Sigmoid colon (tissue), 7 donors: Measurements from ENCODE around the gene GRB7. TPM values are rescaled to one million over a fixed set of nuclear protein-coding genes. Genes with fewer than 3 reads are reported as not detected.

Experiments
- DNase-seq: peaks from one replicate; pipeline ENCODE4 v3.0.0-alpha.2; 2019
- H3K27ac ChIP-seq, 4 donors: fragments of 200-600 bp; sonication (generic); one replicate each; pipeline ENCODE4 v1.5.1; 2016 to 2019; ENCODE audit warnings: mild to moderate bottlenecking in 1 of 4
- H3K27me3 ChIP-seq, 3 donors: fragments of 200-600 bp; sonication (generic); one replicate each; pipeline ENCODE4 v1.5.1; 2019; ENCODE audit warnings: mild to moderate bottlenecking in 1 of 3
- H3K36me3 ChIP-seq, 4 donors: fragments of 200-600 bp; sonication (generic); one replicate each; pipeline ENCODE4 v1.5.1; 2016 to 2019
- H3K4me1 ChIP-seq, 4 donors: fragments of 200-600 bp; sonication (generic); one replicate each; pipeline ENCODE4 v1.5.1; 2017 to 2019
- H3K4me3 ChIP-seq, 4 donors: fragments of 200-600 bp; sonication (generic); one replicate each; pipeline ENCODE4 v1.5.1; 2017 to 2019; ENCODE audit warnings: mild to moderate bottlenecking in 2 of 4, moderate library complexity in 1 of 4
- H3K9me3 ChIP-seq, 4 donors: fragments of 200-600 bp in 3 of 4; sonication (generic) in 3 of 4; one replicate each; pipeline versions ENCODE4 v1.5.1 to v1.6.1; 2013 to 2019
- CTCF ChIP-seq, 4 experiments: fragments of 450-650 bp in 3 of 4; fragments of 200-600 bp in 1 of 4; IDR thresholded peaks; one replicate each; pipeline ENCODE4 v1.5.1; 2016 to 2019; ENCODE audit warnings: antibody characterized with exemption in 4 of 4, mild to moderate bottlenecking in 3 of 4, moderate library complexity in 2 of 4
- EP300 ChIP-seq, 4 donors: sonication (generic); formaldehyde crosslinking; IDR thresholded peaks; one replicate each; pipeline ENCODE4 v1.6.1; 2017; ENCODE audit warnings: antibody characterized with exemption in 4 of 4
- POLR2A ChIP-seq, 2 donors: fragments of 450-650 bp; IDR thresholded peaks; one replicate each; pipeline ENCODE4 v1.6.1; 2016; ENCODE audit warnings: antibody characterized with exemption in 2 of 2, mild to moderate bottlenecking in 2 of 2, moderate library complexity in 2 of 2
- POLR2AphosphoS5 ChIP-seq, 4 donors: sonication (generic); formaldehyde crosslinking; IDR thresholded peaks; one replicate each; pipeline ENCODE4 v1.6.1; 2017; ENCODE audit warnings: antibody characterized with exemption in 4 of 4
- WGBS, 2 donors: extraction: QIAGEN DNeasy Blood & Tissue Kit; methylation state at CpG; one replicate each; pipeline ENCODE4 v1.1.7; 2013; 5-methylcytosine and 5-hydroxymethylcytosine counted together
- intact Hi-C: fragments of 100-400 bp; cut with DNase I; formaldehyde crosslinking; loops from one replicate; pipeline ENCODE4 v1.15.1; 2023
- polyA plus RNA-seq, 3 donors: library from polyadenylated mRNA; stranded (reverse); fragments of 200-250 nt; gene quantifications; one replicate each; pipeline ENCODE4 v1.2.3, GENCODE V29; 2013
- total RNA-seq, 4 donors: library from RNA; depleted of rRNA; stranded (reverse); fragments of >200 nt; gene quantifications; one replicate each; pipeline ENCODE4 v1.1.0, GENCODE V29; 2016
- donor health status: healthy with polysubstance abuse.
- donor health status: Bipolar disorder and iron deficiency.
- donor health status: healthy.

Gene GRB7
- total and polyA plus RNA-seq, 7 donors = under 0.01 to 17.9 (median 13.2) TPM; not detected in 3

- intact Hi-C loops = no loop called here
- peaks cover 0 to 36% (median 29%) of the 10 kb centered on the region in 4 donors for H3K4me1 ChIP-seq
- 28 to 62% methylated on average over 11 of the region's 11 CpGs for WGBS, 2 donors
- no peaks in the 10 kb centered on the region for H3K27me3 ChIP-seq
- TF ChIP-seq EP300 (IDR thresholded peaks at IDR 0.05) = no peak
- TF ChIP-seq POLR2AphosphoS5 (IDR thresholded peaks at IDR 0.05) = no peak
- peak in 2 of 4 experiments; percentile 11 to 34 for TF ChIP-seq CTCF (IDR thresholded peaks at IDR 0.05)
- peak overlapping the region in 2 of 4 donors; percentile 42 to 55 for H3K27ac ChIP-seq
- peaks cover 0 to 32% (median 22%) of the 10 kb centered on the region in 4 donors for H3K36me3 ChIP-seq
- no peak for DNase-seq
- H3K9me3 ChIP-seq = no peaks in the 10 kb centered on the region
- H3K4me3 ChIP-seq = no peak overlapping the region
Observed at GRCh38 chr17:39704821-39705551, 32.8 kb upstream of the GRB7 start.

DNA sequence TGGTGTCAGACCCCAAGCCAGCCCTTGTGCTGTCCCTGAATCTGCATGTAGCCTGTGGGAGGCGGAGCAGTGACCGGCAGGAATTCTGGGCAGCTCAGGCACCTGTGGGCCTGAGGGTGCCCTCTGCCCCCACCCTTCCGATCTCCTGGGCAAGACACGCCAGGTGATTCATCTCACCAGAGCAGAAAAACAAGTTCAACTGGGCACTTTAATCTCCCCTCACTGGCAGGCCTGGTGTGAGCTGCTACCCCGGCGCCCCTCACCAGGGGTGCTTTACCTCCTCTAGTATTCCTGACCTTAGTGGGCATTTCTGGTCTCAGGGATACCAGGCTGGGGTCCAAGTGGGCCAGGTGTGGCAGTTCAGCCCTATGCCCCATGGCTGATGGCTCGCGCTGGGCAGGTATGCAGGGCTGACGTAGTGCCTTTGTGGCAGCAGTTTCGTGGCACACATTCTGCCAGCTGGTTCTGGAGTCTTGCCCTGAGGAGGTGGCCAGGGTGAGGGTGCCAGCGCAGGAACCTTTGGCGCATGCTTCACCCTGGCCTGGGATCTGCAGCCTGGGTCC, 31.9 kb upstream of the GRB7 start:
- Histone ChIP-seq H3K4me3 (no peak overlapping the region), H3K27ac (peak overlapping the region in 3 of 4 donors; percentile 42 to 55 (median 52)), H3K36me3 (peaks cover 0 to 40% (median 25%) of the 10 kb centered on the region in 4 donors), H3K9me3 (no peaks in the 10 kb centered on the region), H3K27me3 (no peaks in the 10 kb centered on the region), H3K4me1 (peaks cover 0 to 31% (median 23%) of the 10 kb centered on the region in 4 donors)
- no peak for DNase-seq
- 19 to 75% methylated on average over 12 of the region's 12 CpGs for WGBS, 2 donors
- intact Hi-C loops = no loop called here
- no peak for TF ChIP-seq CTCF (IDR thresholded peaks at IDR 0.05)

DNA sequence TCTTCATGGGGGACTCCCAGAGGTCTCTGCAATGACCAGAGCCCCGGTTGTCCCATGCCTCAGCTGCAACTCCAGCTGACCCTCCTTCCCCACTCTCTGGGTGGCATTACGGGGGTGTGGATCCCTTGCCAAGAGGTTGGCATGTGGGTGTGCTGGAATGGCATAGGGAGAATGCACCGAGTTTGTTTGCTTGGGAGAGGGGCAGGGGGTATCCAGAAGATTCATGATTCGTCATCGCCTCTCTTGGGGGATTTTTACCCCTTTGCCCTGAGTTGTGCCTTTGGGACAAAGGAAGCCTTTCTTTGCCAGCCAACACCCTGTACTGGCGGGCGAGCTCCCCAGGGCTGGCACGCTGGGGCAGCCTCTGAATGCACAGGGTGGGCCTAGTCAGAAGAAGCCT, 31.4 kb upstream of the GRB7 start:
- H3K27ac ChIP-seq = peak overlapping the region in 3 of 4 donors; percentile 42 to 55 (median 52)
- intact Hi-C loops = no loop called here
- no peaks in the 10 kb centered on the region for H3K27me3 ChIP-seq
- TF ChIP-seq EP300 (IDR thresholded peaks at IDR 0.05) (no peak), POLR2A (IDR thresholded peaks at IDR 0.05) (no peak), POLR2AphosphoS5 (IDR thresholded peaks at IDR 0.05) (no peak), CTCF (IDR thresholded peaks at IDR 0.05) (no peak)
- DNase-seq = no peak
- H3K9me3 ChIP-seq = no peaks in the 10 kb centered on the region
- peaks cover 0 to 26% (median 18%) of the 10 kb centered on the region in 4 donors for H3K4me1 ChIP-seq
- peaks cover 0 to 45% (median 26%) of the 10 kb centered on the region in 4 donors for H3K36me3 ChIP-seq
- no peak overlapping the region for H3K4me3 ChIP-seq
- 19 to 66% methylated on average over 8 of the region's 8 CpGs for WGBS, 2 donors

DNA sequence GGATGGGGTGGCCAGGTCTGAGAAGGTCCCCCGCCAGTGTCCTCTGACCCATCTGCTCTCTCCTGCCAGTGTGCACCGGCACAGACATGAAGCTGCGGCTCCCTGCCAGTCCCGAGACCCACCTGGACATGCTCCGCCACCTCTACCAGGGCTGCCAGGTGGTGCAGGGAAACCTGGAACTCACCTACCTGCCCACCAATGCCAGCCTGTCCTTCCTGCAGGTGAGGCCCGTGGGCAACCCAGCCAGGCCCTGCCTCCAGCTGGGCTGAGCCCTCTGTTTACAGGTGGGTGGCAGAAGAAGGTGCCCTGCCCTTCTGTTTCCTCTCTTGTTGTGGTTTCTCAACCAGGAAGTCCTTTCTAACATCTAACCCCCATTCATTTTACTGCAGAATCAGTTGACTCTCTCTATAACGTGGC, 30.8 kb upstream of the GRB7 start:
- Histone ChIP-seq H3K36me3 (peaks cover 0 to 50% (median 31%) of the 10 kb centered on the region in 4 donors), H3K27me3 (no peaks in the 10 kb centered on the region), H3K4me3 (no peak overlapping the region), H3K27ac (peak overlapping the region in 2 of 4 donors; percentile 42 to 55), H3K4me1 (peaks cover 0 to 20% (median 14%) of the 10 kb centered on the region in 4 donors), H3K9me3 (no peaks in the 10 kb centered on the region)
- TF ChIP-seq CTCF (IDR thresholded peaks at IDR 0.05) (no peak), POLR2AphosphoS5 (IDR thresholded peaks at IDR 0.05) (no peak), EP300 (IDR thresholded peaks at IDR 0.05) (no peak), POLR2A (IDR thresholded peaks at IDR 0.05) (no peak)
- intact Hi-C loops = no loop called here
- WGBS, 2 donors = 15 to 53% methylated on average over 7 of the region's 7 CpGs
- no peak for DNase-seq
